Measurements from ENCODE around the gene FNDC3B. TPM values are rescaled to one million over a fixed set of nuclear protein-coding genes. Genes with fewer than 3 reads are reported as not detected.

Gene FNDC3B
- polyA plus RNA-seq, 1 donor: 53.5 TPM

DNA sequence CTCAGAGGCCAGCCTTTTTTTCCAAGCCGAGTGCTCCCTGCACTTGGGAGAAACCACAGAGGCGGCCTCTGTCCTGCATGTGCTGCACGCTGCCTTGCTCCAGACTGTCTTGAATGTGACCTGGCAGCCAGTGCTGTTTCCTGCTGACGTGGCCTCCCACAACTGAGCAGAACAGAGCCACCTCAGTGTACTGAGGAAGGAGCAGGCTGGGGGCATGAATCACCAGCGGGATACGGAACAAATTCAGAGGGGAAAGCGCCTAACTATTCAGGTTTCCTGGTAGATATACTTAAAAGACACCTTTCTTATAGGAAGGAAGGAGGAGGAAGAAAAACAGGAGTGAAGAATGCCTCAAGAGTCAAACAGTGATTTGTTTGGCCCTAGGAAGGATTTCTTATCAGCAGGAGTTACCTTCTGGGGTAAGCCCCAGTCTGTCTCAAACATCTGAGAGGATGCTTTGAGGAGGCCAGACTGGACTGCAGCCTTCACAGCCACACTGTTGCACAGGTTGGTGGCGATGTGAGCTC lies 114.0 kb downstream of the FNDC3B start:
- DNase-seq: peak; percentile 93

GRCh38 chr3:172154768-172155664 lies 115.6 kb downstream of the FNDC3B start:
- DNase-seq: no peak

DNA sequence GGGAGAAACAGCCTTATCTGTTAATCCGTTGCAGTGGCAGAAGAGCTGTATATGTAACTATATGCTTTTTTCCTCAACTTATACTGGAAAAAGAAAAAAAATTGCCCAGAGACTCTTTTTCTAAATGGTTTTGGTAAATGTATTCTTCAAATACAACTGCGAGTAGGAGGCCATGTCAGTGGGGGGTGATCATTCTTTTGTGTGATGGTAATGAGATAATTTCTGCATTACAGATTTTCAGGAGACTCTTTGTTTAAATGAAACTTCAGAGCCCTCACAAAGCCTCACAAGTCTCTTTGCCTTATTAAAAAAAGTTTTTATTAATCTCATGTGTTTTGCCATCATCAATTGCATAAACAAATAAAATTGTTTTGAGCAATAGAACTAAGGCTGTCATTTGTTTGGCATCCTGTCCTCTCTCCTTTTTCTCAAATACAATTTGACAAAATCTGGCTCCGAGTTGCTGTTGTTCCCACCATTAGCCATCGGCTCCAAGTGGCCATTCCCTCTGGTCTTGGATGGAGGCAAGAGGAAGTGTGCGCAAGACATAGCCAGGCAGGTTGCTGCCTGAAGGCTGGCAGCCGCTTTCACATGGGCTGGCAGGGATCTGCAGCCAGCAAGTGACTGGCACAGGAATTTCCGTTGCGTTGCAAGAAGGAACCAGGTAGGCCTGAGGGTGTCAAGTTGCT lies 116.7 kb downstream of the FNDC3B start:
- DNase-seq: no peak

DNA sequence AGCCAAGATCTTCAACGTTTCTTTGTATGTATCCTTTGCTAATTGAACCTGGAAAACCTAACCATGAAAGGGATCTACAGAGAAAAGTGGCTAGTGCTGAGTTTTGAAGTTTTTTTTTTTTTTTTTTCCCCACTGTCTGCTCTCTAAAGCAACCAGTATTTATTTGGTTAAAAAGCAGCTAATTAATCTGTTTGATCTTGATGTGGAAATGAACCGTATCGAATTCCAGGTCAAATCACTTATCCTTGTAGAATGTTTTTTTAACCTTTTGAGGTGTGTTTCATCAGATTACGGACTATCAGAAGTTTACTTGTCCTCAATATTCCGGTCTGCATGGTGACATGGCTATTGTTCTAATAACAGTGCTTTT lies 117.2 kb downstream of the FNDC3B start:
- no peak for DNase-seq

GRCh38 chr3:172157564-172158258 lies 118.3 kb downstream of the FNDC3B start:
- DNase-seq: no peak

GRCh38 chr3:172158741-172159140 lies 119.4 kb downstream of the FNDC3B start:
- DNase-seq: no peak

GRCh38 chr3:172159376-172159775 lies 120.0 kb downstream of the FNDC3B start:
- no peak for DNase-seq

DNA sequence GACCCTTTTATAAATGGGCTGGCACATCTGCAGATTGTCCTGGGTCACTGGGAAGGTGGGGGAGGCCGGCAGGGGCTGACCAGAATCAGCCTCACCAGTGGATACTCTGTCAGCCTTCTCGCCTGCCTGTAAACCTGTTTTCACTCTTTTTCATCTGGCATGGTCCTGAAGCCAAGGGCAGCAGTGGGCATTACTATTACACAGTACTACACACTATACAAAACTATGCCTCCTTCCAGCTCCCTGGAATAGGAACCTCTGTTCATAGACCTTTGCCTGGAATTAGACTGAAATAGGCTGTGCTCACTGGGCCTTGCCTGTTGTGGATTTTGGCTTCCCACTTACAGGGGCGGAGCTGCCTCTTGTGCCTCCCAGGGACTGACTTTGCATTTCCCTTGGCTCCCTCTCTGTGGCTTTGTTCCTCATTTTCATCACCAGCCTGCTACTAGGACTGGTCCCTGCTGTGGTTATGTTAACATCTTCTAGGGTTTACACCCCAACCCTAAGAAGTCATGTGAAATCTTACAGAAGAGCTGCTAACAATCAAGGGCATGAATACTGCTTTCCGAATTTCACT lies 120.7 kb downstream of the FNDC3B start:
- no peak for DNase-seq

- peak; percentile 70 for DNase-seq
Measured at GRCh38 chr3:172161133-172161789, 121.9 kb downstream of the FNDC3B start.

DNA sequence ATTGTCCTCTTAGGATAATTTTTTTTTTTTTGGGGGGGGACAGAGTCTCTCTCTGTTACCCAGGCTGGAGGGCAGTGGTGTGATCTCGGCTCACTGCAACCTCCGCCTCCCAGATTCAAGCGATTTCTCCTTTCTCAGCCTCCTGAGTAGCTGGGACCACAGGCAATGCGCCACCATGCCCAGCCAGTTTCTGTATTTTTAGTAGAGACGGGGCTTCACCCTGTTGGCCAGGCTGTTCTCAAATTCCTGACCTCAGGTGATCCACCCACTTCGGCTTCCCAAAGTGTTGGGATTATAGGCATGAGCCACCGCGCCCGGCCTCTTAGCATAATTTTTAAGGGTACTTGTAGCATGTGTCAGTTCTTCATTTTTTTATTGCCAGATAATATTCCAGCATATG lies 122.6 kb downstream of the FNDC3B start:
- no peak for DNase-seq

DNA sequence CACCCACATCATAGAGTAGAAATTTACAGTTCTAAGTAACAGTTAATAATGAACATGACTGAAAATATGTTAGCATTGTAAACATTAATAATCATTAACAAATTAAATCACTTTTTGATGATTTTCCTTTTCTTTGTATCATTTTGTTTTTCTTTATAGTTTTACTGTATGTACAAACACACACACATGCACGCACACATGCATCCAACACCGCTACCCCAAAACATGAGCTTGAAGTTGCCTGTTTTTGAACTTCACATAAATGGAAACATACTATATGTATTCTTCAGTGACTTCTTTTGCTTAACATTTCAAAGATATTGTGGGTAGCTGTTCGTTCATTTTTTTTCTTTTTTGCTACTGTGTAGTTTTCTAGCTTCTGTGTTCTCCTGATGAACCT lies 123.9 kb downstream of the FNDC3B start:
- no peak for DNase-seq

GRCh38 chr3:172164620-172165362 lies 125.4 kb downstream of the FNDC3B start:
- no peak for DNase-seq

DNA sequence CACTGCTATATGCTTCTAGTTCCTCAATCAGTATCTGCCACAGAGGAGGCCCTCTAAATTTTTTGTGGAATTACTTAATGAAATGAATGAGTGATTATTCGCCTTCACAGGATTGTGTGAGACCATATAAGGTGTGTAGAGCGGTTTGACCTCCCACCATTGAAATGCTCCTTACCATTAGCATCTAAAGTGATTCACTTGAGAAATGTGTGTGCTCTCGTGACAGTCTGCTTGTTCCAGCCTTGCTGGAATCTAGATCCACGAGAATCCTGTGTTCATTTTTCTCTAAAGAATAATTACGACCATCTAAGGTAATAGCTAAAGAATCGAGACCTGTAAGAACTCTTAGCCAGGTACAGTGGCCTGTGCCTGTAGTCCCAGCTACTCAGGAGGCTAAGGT lies 126.9 kb downstream of the FNDC3B start:
- DNase-seq: no peak

DNA sequence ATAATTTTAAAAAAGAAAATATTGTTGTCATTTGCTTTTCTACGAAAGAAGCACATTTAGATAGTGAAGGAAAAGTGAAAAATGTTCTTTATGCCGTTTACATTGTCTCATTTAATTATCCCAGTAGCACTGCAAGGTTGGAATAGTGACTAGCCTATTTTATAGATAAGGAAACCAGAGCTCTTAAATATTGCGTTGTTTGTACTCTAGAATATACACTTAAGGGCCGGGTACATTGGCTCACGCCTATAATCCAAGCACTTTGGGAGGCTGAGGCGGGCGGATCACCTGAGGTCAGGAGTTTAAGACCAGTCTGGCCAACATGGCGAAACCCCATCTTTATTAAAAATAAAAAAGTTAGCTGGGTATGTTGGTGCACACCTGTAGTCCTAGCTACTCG lies 127.5 kb downstream of the FNDC3B start:
- no peak for DNase-seq

- no peak for DNase-seq
Measured at GRCh38 chr3:172167892-172168648, 128.7 kb downstream of the FNDC3B start.

DNA sequence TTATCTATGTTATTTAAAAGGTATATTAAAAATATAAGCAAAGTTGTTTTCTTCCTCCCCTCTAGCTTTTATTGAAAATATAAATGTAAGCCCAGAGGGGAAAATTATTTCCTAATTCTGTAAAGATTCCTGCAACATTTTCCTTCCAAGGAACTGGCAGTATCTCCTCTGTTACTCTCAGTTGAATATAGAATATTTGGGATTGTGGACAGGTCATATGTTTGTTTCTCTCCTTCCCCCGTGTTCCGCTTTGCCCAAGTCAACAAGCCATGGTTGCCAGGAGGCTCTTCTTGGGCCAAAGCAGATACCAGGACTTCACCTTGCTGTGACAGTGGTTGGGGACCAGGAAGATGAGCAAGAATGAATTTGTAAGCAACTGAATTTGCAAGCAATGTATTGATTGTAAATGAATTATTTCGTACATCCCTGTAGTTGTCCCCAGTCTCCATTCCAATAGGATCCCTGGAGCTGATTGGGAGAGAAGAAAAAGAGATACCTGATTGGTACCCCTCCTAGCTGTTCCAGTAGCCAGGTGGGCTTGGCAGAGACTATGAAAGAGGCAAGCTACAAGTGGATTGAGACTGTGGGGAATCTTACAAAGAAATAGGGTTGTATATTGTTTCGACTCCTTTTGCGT lies 130.8 kb downstream of the FNDC3B start:
- no peak for DNase-seq

- no peak for DNase-seq
Measured at GRCh38 chr3:172170841-172171240, 131.5 kb downstream of the FNDC3B start.

GRCh38 chr3:172171396-172172075 lies 132.2 kb downstream of the FNDC3B start:
- DNase-seq: no peak

All from hindlimb muscle (tissue), 1 donor.